ENCODE measurements around the gene HPSE2.

Gene HPSE2

GRCh38 chr10:98487649-98488048 is 748.0 kb downstream of the HPSE2 start:
- DNase-seq, result no peak
- Histone ChIP-seq H3K9me3 (ENCODE audit: severe bottlenecking) (no peaks in the 10 kb centered on the region), H3K36me3 (no peaks in the 10 kb centered on the region), H3K27me3 (ENCODE audit: insufficient read depth, low read depth, severe bottlenecking) (peaks cover 62% of the 10 kb centered on the region), H3K27ac (no peak overlapping the region), H3K4me3 (ENCODE audit: low read depth, low read length) (no peak overlapping the region)
- no peak for TF ChIP-seq CTCF (IDR thresholded peaks at IDR 0.05; ENCODE audit: low read depth, low read length)

GRCh38 chr10:98486421-98486820 is 749.2 kb downstream of the HPSE2 start:
- no peak overlapping the region for H3K27ac ChIP-seq
- TF ChIP-seq CTCF (IDR thresholded peaks at IDR 0.05; ENCODE audit: low read depth, low read length), result no peak
- no peak overlapping the region for H3K4me3 ChIP-seq (ENCODE audit: low read depth, low read length)
- H3K36me3 ChIP-seq, result no peaks in the 10 kb centered on the region
- no peaks in the 10 kb centered on the region for H3K9me3 ChIP-seq (ENCODE audit: severe bottlenecking)
- no peak for DNase-seq
- peaks cover 68% of the 10 kb centered on the region for H3K27me3 ChIP-seq (ENCODE audit: insufficient read depth, low read depth, severe bottlenecking)

GRCh38 chr10:98485959-98486358 is 749.7 kb downstream of the HPSE2 start:
- Histone ChIP-seq H3K4me3 (ENCODE audit: low read depth, low read length) (no peak overlapping the region), H3K27me3 (ENCODE audit: insufficient read depth, low read depth, severe bottlenecking) (peaks cover 73% of the 10 kb centered on the region), H3K36me3 (no peaks in the 10 kb centered on the region), H3K27ac (no peak overlapping the region), H3K9me3 (ENCODE audit: severe bottlenecking) (no peaks in the 10 kb centered on the region)
- DNase-seq, result no peak
- TF ChIP-seq CTCF (IDR thresholded peaks at IDR 0.05; ENCODE audit: low read depth, low read length), result no peak

- peaks cover 77% of the 10 kb centered on the region for H3K27me3 ChIP-seq (ENCODE audit: insufficient read depth, low read depth, severe bottlenecking)
- no peak for DNase-seq
- no peaks in the 10 kb centered on the region for H3K36me3 ChIP-seq
- no peak overlapping the region for H3K4me3 ChIP-seq (ENCODE audit: low read depth, low read length)
- H3K27ac ChIP-seq, result no peak overlapping the region
- TF ChIP-seq CTCF (IDR thresholded peaks at IDR 0.05; ENCODE audit: low read depth, low read length), result no peak
- H3K9me3 ChIP-seq (ENCODE audit: severe bottlenecking), result no peaks in the 10 kb centered on the region
Measured at GRCh38 chr10:98483658-98484057, 752.0 kb downstream of the HPSE2 start.

GRCh38 chr10:98482096-98482495 is 753.6 kb downstream of the HPSE2 start:
- Histone ChIP-seq H3K9me3 (ENCODE audit: severe bottlenecking) (no peaks in the 10 kb centered on the region), H3K27ac (no peak overlapping the region), H3K36me3 (no peaks in the 10 kb centered on the region), H3K4me3 (ENCODE audit: low read depth, low read length) (no peak overlapping the region), H3K27me3 (ENCODE audit: insufficient read depth, low read depth, severe bottlenecking) (peaks cover 70% of the 10 kb centered on the region)
- DNase-seq, result no peak
- TF ChIP-seq CTCF (IDR thresholded peaks at IDR 0.05; ENCODE audit: low read depth, low read length), result no peak

GRCh38 chr10:98481404-98481945 is 754.2 kb downstream of the HPSE2 start:
- no peak for TF ChIP-seq CTCF (IDR thresholded peaks at IDR 0.05; ENCODE audit: low read depth, low read length)
- H3K9me3 ChIP-seq (ENCODE audit: severe bottlenecking), result no peaks in the 10 kb centered on the region
- no peaks in the 10 kb centered on the region for H3K36me3 ChIP-seq
- no peak overlapping the region for H3K27ac ChIP-seq
- DNase-seq, result no peak
- no peak overlapping the region for H3K4me3 ChIP-seq (ENCODE audit: low read depth, low read length)
- peaks cover 64% of the 10 kb centered on the region for H3K27me3 ChIP-seq (ENCODE audit: insufficient read depth, low read depth, severe bottlenecking)

Measured in WERI-Rb-1 (cell line).